Embryonic facial prominence (tissue), 1 donor: ENCODE results near the gene SCAP.
"Not testable (repeated sequence)": the region's sequence is repeated elsewhere in the genome, so short reads cannot be mapped to it uniquely, and the experiment has no call there.

ENCODE experiments used
- DNase-seq: peaks from one replicate; pipeline ENCODE4 v3.0.0-alpha.2; 2016; ENCODE audit errors: extremely low spot score

Gene SCAP

DNA sequence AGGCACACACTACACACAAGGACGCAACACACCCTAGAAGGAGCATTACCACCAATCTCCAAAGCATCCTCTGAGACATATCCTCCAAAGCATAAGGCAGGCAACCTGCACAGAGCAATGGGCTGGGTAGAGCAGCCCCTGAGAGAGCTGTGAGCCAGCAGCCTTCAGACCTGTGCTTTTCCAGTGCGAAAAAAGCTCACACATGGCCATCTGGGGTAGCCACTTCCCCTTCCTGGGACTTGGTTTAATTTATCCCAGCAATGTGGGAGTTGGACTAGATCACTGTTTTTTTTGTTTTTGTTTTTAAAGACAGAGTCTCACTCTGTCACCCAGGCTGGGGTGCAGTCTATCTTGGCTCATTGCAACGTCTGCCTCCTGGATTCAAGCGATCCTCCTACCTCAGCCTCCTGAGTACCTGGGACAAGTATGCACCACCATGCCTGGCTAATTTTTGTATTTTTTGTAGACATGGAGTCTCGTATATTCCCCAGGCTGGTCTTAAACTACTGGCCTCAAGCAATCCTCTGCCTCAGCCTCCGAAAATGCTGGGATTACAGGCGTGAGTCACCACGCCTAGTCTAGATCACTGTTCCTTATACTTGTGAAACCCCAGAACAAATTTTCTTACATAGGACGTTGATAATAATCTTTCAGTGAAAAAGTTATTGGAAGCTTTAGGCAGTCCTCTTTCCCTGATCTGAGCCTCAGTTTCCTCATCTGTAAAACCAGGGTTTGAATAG lies 76.0 kb downstream of the SCAP start:
- no peak for DNase-seq

DNA sequence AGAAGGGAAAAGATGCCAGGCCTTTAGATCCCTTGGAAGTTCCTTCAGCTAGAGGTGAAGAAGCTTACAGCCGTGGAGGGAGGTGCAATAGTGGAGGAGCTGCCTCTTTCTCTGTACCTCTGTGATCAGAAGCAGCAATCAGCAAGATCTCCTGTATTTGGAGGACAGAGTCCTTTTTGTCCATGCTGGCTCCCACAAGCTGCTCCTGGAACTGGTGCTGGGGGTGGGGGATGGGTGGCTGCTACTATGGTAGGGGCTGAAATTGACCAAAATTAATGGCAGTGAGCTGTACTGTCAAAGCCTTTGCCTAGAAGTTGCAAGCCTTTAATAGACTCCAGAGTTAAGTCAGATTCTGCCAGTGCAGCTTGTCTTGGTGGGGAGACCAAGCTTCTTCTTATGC lies 76.7 kb downstream of the SCAP start:
- no peak for DNase-seq

DNA sequence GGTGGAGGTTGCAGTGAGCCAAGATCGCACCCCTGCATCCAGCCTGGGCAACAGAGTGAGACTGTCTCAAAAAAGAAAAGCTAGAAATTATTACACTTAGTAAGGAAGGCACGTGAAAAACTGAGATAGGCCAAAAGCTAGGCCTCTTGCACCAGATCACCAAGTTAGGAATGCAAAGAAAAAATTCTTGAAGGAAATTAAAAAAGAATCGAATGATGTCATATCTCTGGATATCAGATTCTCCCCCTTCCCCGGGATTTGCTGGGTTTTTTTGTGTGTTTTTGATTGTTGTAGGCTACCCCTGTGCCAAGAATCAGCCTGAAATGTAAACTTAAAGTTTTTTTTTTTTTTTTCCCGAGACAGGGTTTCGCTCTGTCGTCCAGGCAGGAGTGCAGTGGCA lies 77.5 kb downstream of the SCAP start:
- no peak for DNase-seq

DNA sequence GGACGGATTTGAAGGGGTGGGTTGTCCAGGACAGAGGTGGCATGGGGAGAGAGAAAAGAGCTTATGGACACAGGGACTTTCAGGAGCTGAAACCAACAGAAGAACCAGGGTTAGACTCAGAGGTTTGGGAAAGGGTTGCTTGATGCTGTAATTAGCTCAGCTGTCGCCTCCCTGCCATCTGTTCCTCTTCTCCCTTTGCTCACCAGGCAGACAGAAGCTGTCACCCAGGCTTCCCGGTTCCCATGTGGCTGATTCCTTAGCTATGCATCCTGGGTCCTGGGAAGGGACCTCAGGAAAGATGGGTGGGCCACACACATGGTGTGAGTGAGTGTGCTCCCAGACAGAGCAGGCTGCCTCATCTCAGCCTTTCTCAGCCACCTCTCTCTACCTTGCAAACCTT lies 80.9 kb downstream of the SCAP start:
- DNase-seq = no peak

DNA sequence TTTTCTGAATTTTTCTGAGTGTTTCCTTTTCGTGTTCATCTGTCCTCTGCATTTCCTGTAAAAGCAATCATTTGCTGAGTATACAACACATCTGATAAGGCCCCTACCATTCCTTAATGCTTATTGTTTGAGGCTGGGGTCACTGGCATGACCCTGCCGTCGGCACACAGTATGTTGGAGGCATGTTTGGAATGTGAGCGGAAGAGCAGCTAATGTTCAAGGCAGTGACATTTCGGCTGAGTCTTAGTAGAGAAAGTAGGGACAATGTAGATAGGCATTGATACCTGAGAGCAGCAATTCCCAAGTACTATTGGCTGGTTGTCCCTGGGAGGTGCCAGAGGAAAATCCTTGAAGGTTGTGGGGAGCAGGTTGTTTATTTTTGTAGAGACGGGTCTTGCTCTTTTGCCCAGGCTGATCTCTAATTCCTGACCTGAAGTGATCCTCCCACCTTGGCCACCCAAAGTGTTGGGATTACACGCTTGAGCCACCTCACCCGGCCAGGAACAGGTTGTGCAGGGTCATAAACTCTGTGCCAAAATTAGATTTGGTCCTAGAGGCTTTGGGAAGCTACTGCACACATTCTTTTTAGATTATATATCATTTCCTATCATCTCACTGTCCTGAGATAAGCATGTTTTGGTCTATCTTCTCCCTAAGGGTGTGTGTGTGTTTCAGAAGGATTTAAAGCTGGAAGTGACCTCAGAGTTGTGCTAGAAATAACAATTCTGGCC lies 81.4 kb downstream of the SCAP start:
- no peak for DNase-seq

DNA sequence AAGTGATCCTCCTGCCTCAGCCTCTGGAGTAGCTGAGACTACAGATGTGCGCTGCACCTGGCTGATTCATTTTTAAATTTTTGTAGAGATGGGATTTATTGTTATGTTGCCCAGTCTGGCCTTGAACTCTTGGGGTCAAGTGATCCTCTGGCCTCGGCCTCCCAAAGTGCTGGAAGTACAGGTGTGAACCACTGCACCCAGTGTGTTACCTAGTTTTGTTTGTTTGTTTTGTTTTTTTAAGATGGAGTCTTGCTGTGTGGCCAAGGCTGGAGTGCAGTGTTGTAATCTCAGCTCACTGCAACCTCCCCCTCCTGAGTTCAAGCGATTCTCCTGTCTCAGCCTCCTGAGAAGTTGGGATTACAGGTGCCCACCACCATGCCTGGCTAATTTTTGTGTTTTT lies 82.8 kb downstream of the SCAP start:
- DNase-seq = no peak

DNA sequence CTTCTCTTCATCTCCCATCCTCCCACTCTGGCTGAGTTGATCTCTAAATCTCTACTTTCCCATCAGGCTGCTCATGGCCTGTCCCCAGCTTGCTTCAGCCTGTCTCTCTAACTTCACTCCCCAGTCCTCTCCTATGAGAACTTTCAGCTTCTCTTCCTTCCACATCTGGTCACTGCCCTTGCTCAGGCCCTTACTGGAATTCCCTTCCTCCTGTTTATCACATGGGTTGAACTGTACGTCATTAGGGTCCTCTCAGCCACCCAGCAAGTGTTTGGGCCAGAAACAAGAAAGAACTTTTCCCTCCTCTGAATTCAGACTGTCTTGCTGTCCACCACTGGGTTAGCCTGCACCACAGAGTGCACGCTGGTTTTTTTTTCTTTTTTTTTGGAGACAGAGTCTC lies 89.9 kb downstream of the SCAP start:
- no peak for DNase-seq

DNA sequence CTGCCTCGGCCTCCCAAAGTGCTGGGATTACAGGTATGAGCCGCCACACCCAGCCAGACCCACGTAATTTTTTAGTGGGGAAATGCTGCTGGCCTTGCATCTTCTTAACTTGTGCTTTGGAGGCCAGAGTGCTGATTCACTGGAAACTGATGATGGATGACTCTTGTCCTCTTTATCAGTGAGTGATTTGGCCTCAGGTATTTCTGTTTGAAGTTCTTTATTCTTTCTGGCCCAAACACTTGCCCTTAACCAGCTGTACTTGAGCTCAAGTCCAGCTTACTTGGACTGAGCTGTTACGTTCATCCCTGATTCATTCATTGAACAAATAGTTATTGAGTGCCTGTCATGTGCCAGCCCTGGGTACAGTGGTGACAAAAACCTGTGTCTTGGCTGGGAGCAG lies 90.7 kb downstream of the SCAP start:
- no peak for DNase-seq

DNA sequence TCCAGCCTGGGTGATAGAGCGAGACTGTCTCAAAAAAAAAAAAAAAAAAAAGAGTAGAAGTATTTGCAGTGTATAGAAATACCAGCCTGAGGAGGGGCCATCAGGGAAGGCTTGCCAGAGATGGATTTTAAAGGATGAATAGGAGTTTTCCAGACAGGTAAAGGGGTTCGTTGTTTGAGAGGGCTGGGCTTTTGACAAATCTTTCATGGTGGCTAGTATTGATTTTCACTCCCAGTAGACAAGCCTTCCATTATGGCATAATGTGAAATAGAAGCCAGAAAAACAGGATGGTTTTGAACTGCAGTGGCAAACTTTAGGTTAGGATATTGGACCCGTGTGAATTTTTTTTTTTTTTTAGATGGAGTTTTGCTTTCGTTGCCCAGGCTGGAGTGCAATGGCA lies 91.3 kb downstream of the SCAP start:
- no peak for DNase-seq

DNA sequence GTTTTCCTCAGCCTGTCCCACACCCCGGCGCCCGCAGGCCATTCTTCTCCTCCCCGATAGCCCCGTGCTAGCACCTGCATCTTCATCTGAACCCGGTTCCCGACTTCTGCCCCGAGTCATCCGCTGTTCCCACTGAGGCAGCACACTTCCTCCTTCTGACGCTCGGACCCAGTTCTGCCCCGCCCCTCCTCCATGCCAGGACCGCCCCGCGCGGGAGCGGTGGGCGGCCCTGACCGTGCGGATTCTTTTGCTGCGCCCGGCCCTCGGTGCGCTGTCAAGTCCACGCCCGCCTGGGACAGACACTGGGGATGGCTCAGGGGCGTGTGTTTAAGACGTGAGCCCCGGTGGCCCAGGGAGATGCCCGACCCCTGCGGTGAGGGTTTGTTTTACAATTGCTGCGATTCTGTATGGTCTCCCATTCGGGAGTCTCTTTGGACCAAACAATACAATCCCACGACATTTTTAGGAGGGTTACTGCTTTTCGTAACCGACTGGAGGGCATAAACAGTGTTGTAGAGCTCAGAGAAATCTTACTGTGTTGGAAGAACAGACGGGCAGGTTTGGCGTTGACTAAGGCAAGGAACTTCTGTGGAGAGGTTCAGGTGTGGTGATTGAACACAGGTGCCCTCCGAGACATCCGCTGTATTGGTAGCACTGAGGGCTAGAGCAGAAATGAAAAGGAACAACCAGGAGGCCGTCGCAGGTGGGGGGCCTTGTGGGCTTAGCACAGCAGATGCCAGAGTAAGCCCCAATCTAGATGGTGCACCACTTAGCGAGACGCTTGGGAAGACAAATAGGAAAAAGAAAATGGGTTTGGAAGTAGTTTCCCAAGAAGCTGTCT lies 94.2 kb downstream of the SCAP start:
- DNase-seq = peak; percentile 58

DNA sequence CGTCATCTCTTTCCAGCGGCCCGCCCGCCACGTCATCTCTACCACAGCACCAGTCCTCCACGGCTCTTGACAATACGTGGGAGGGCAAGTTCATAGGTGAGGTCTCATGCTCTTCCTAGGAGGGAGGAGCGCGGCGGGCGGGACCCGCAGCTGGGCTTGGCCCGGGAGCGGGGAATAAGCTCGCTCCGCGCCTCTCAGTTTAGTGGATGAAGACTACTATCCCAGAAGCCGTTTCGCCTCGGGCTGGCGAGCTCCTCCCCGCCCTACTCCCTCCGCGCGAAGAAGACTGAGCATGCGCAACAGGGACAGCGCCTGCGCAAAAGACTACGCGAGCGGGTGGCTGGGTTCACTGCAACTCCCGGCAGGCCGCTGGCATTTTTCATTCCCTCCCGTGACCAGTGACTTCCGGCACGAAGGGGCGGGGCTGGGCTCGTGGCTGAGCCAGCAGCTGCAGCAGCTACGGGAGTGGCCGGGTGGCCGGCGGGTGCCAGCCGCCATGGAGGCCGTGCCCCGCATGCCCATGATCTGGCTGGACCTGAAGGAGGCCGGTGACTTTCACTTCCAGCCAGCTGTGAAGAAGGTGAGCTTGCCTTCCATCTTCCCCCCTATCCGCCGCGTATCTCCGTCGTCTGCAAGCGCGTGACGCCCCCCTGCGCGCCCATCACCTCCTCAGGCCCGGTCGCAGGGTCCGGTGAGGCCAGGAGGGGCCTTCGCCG lies 95.0 kb downstream of the SCAP start, which contains the start of gene PTPN23:
Gene PTPN23 (plus strand): TSS at position 421 of the 716 bp plus-strand sequence. CDS start 76 bp downstream, at position 497.
- peak; percentile 98 for DNase-seq

DNA sequence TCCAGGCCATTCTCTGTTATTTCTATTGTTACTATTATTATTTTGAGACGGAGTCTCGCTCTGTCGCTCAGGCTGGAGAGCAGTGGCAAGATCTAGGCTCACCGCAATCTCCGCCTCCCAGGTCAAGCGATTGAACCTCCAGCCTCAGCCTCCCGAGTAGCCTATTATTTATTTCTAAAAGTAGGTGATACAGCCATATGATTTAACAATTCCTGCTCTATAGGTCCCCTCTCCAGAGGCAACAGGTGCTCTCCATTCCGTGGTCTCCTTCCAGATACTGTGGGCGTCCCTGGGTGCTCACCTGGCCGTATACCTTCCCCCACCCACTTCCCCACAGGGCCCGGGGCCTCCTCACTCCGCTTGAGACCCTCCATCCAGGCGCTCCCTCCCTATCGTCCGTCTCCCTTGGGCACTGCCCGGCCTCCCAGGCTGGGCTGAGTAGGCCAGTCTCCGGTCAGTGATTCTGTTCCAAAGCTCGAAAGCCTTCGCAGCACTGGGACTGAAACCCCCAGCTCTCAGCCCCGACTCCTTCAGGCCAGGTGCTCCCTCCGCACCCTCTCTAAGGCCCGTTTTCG lies 95.6 kb downstream of the SCAP start:
- no peak for DNase-seq

DNA sequence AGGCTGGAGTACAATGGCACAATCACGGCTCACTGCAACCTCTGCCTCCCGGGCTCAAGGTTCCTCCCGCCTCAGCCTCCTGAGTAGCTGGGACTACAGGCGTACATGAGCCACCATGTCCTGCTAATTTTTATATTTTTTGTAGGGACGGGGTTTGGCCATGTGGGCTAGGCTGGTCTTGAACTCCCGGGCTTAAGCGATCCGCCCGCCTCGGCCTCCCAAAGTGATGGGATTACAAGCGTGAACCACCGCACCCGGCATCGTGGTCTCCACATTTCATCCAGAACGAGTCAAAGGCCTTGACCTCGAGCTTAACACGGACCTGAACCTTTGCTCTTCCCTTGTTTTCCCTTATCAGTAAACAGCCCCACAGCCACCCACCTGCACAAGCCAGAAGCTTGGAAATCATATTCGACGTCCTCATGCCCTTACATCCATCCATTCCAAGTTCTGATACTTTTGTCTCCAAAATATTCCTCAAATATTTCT lies 96.3 kb downstream of the SCAP start:
- no peak for DNase-seq

DNA sequence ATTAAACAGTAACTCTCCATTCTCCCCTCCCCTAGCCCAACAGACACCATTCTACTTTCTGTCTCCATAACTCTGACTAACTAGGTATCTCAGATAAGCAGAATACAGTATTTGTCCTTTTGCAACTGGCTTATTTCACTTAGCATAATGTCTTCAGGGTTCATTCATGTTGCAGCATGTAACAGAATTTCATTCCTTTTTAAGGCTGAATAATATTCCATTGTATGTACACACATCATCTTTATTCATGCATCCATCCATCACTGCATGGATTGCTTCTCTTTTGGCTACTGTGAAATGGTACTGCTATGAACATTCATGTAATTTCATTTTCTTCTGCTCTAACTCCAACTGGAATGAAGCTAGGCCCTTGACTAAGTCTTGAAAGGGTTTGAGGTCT lies 96.9 kb downstream of the SCAP start:
- no peak for DNase-seq

DNA sequence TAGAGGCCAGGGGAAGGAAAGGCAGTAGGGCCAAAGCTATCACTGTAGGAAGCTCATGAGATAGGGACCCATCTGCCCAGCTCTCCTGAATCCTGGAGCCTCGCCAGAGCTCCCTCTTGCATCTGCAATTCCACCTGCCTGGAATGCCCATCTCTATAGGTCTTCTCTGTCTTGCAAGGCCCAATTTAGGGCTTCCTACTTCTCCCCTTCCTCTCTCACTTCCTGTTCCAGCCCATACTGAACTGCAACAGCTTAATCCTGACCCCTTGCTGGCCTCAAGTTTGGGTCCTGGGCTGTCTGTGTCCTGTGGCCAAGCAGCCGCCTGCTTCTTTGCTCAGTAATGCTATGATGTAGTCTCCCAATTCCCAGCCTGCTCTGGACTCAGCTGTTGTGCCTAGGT lies 98.6 kb downstream of the SCAP start:
- DNase-seq = no peak

DNA sequence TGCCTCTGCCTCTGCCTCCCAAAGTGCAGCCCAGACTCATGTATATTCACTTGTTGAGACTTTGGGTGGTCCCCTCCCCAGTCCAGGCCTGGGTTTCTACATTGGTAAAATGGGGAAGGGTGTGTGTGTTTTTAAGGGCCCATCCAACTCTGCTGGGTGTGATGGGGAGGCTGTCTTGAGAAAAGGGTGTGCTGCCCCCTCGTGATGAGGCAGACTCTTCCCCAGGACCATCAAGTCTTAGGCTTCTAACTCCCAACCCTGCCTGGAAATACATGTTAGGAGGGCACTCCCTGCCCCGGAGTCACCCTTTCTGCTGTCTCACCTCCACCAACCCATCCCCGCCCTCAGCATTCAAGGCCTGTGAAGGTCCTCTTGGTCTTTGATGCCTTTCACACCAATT lies 99.3 kb downstream of the SCAP start:
- no peak for DNase-seq

DNA sequence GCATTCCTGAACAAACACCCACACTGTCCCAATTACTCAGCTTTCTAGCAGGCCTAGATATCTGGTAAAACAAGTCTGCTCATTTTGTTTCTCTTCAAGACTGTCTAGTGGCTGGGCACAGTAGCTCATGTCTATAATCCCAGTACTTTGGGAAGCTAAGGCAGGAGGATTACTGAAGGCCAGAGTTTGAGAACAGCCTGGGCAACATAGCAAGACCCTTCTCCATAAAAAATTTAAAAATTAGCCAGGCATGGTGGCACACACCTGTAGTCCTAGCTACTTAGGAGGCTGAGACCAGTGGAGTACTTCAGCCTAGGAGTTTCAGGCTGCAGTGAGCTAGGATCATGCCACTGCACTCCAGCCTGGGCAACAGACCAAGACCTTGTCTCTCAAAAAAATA lies 101.2 kb downstream of the SCAP start:
- DNase-seq = no peak

DNA sequence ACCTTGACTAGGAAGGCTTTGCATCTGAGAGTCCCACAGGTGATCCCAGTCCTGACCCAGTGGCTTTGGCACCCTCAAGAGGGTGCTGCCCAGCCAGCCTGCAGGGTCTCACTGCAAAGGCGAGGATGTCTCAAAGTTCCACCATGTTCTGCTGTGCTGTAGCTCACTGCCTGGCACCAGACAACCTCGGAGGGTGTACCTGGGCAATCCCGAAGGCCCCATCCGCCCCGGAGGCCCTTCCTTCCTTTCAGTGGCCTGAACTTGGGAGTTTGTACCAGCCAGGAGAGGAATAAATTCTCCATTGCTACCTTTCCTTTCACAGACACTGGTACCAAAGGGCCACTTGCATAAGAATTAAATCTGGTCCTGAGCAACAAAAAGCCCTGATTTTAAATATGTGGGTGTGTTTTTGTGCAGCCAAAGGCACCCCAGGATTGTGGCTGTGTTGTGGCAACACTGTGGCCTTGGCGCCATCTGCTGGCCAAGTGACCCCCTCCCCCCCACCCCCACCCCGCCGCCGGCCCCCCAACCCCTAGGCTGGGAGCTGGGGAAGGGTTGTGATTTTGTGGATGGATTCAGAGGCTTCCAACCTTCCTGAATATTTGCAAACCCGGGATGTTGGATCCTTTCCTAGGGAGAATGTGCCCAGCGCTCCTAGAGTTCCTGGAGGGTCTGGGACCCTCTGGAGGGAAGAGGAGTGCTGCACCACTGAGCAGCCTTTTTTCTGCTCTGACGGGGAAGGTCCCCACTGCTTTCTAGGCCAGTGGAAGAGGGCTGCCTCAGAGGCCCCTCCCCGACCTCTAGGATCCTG lies 104.6 kb downstream of the SCAP start:
- DNase-seq = no peak

DNA sequence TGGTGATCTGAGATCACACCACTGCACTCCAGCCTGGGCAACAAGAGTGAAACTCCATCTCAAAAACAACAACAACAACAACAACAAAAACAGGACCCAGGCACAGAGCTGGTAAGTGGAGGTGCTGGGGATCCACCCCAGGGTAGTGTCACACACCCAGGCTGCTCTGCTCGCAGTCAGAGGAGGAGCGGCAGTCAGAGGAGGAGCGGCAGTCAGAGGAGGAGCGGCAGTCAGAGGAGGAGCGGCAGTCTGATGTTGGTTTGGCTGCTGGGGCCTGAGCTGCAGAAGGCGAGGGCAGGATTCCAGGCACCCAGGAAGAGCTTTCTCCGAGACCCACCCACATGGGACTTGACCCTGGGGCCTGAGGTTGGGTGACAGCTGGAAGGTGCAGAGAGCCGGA lies 105.7 kb downstream of the SCAP start:
- not testable (repeated sequence) for DNase-seq

DNA sequence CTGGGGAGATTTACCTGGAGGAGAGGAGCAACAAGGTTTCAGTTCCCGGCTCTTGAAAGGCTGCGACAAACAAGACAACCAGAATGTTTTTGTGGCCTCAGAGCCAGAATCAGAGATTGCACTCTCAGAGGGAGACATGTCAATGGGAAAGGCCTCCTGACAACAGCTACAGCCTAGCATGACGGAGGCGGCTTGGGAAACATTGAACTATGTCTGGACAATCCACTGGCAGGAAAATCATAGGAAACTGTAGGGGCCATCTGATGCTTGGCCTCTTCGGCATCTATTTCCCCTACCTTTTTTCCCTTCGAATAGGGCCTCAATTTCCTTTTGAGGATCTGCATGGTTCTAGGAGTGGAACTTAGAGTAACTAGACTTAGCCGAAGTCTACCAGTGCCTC lies 108.1 kb downstream of the SCAP start:
- DNase-seq = no peak
